DOHH2 (cell line): ENCODE data around the gene EXOC6B.

Experiments
- H3F3A ChIP-seq: fragments of 200-600 bp; sonication (generic), shearing (Covaris generic); 2 replicates; pipeline ENCODE4 v1.6.0; 2016; ENCODE audit warnings: antibody characterized with exemption, mild to moderate bottlenecking; ENCODE audit not compliant: control insufficient read depth, insufficient read depth
- H3K27ac ChIP-seq: fragments of 200-600 bp; sonication (generic); 2 replicates; pipeline ENCODE4 v1.5.1; 2014; ENCODE audit warnings: low read depth, mild to moderate bottlenecking, low read length, moderate library complexity
- H3K27me3 ChIP-seq: fragments of 200-600 bp; sonication (generic); 2 replicates; pipeline ENCODE4 v1.6.1; 2014; ENCODE audit warnings: mild to moderate bottlenecking, low read length, mixed read lengths; ENCODE audit not compliant: control insufficient read depth
- H3K36me3 ChIP-seq: fragments of 200-600 bp; sonication (generic); 2 replicates; pipeline ENCODE4 v1.6.1; 2014; ENCODE audit warnings: mild to moderate bottlenecking, low read length, moderate library complexity, mixed read lengths; ENCODE audit not compliant: control insufficient read depth
- H3K4me1 ChIP-seq: fragments of 200-600 bp; sonication (generic); 2 replicates; pipeline ENCODE4 v1.6.1; 2014; ENCODE audit warnings: mild to moderate bottlenecking, low read length, mixed read lengths; ENCODE audit not compliant: control insufficient read depth
- H3K4me2 ChIP-seq: fragments of 200-600 bp; sonication (generic); 2 replicates; pipeline ENCODE4 v1.6.0; 2014; ENCODE audit warnings: mild to moderate bottlenecking, low read length, moderate library complexity
- H3K4me3 ChIP-seq: fragments of 200-600 bp; sonication (generic); 2 replicates; pipeline ENCODE4 v1.5.1; 2014; ENCODE audit warnings: mild to moderate bottlenecking, low read length, mixed read lengths
- H3K79me2 ChIP-seq: fragments of 200-600 bp; sonication (generic); 2 replicates; pipeline ENCODE4 v1.6.1; 2014; ENCODE audit warnings: mild to moderate bottlenecking, low read length, mixed read lengths; ENCODE audit not compliant: control insufficient read depth
- H3K9me2 ChIP-seq: fragments of 200-600 bp; sonication (generic); replicated peaks from 2 replicates; pipeline ENCODE4 v1.6.1; 2014; ENCODE audit warnings: mild to moderate bottlenecking, low read length, mixed read lengths; ENCODE audit not compliant: control insufficient read depth
- H3K9me3 ChIP-seq: fragments of 200-600 bp; sonication (generic); 2 replicates; pipeline ENCODE4 v1.6.1; 2014; ENCODE audit warnings: antibody characterized with exemption, low read length, mixed read lengths; ENCODE audit not compliant: control insufficient read depth, insufficient read depth
- H4K20me1 ChIP-seq: fragments of 200-600 bp; sonication (generic); 2 replicates; pipeline ENCODE4 v1.6.0; 2014; ENCODE audit warnings: low read depth, mild to moderate bottlenecking, antibody characterized with exemption, low read length, moderate library complexity; ENCODE audit not compliant: control insufficient read depth, insufficient read depth
- CTCF ChIP-seq: fragments of 200-600 bp; sonication (generic); IDR thresholded peaks from one replicate; pipeline ENCODE4 v1.5.1; 2014; ENCODE audit warnings: antibody characterized with exemption, mild to moderate bottlenecking, low read depth, low read length; ENCODE audit not compliant: poor library complexity, severe bottlenecking
- EZH2phosphoT487 ChIP-seq: fragments of 200-600 bp; sonication (generic); IDR thresholded peaks from 2 replicates; pipeline ENCODE4 v1.6.1; 2017; ENCODE audit warnings: borderline replicate concordance, mild to moderate bottlenecking, antibody characterized with exemption, low read length, moderate library complexity, mixed read lengths

Gene EXOC6B

GRCh38 chr2:72797740-72798139, 28.1 kb downstream of the EXOC6B start:
- no peaks in the 10 kb centered on the region for H4K20me1 ChIP-seq
- H3K4me2 ChIP-seq = no peak overlapping the region
- H3K27me3 ChIP-seq = no peaks in the 10 kb centered on the region
- H3F3A ChIP-seq = no peaks in the 10 kb centered on the region
- H3K4me3 ChIP-seq = no peak overlapping the region
- peaks cover 5% of the 10 kb centered on the region for H3K4me1 ChIP-seq
- H3K79me2 ChIP-seq = no peaks in the 10 kb centered on the region
- H3K36me3 ChIP-seq = no peaks in the 10 kb centered on the region
- H3K9me3 ChIP-seq = no peaks in the 10 kb centered on the region
- no peaks in the 10 kb centered on the region for H3K9me2 ChIP-seq
- TF ChIP-seq EZH2phosphoT487 (no peak), CTCF (no peak)
- no peak overlapping the region for H3K27ac ChIP-seq

GRCh38 chr2:72796766-72797165, 29.1 kb downstream of the EXOC6B start:
- H3K36me3 ChIP-seq = no peaks in the 10 kb centered on the region
- H3K79me2 ChIP-seq = no peaks in the 10 kb centered on the region
- no peaks in the 10 kb centered on the region for H3F3A ChIP-seq
- H3K4me3 ChIP-seq = no peak overlapping the region
- peaks cover 5% of the 10 kb centered on the region for H3K4me1 ChIP-seq
- no peaks in the 10 kb centered on the region for H3K27me3 ChIP-seq
- H3K9me2 ChIP-seq = no peaks in the 10 kb centered on the region
- no peak overlapping the region for H3K27ac ChIP-seq
- no peaks in the 10 kb centered on the region for H4K20me1 ChIP-seq
- no peaks in the 10 kb centered on the region for H3K9me3 ChIP-seq
- no peak for TF ChIP-seq CTCF
- no peak for TF ChIP-seq EZH2phosphoT487
- no peak overlapping the region for H3K4me2 ChIP-seq

- Histone ChIP-seq H3K36me3 (no peaks in the 10 kb centered on the region), H3K4me1 (peaks cover 5% of the 10 kb centered on the region), H3K9me2 (no peaks in the 10 kb centered on the region), H3K27me3 (no peaks in the 10 kb centered on the region), H3K4me2 (no peak overlapping the region), H3K79me2 (no peaks in the 10 kb centered on the region), H3K27ac (no peak overlapping the region), H3K4me3 (no peak overlapping the region), H3F3A (no peaks in the 10 kb centered on the region), H3K9me3 (no peaks in the 10 kb centered on the region), H4K20me1 (no peaks in the 10 kb centered on the region)
- no peak for TF ChIP-seq CTCF
- TF ChIP-seq EZH2phosphoT487 = no peak
Measured at GRCh38 chr2:72794572-72794971, 31.3 kb downstream of the EXOC6B start.
